ENCODE data around the gene KLHDC4.

Gene KLHDC4

GRCh38 chr16:87698676-87699199 lies 67.0 kb downstream of the KLHDC4 start:
- no peak for DNase-seq (ENCODE audit: low read depth)

- no peak for DNase-seq (ENCODE audit: low read depth)
These were observed 67.5 kb downstream of the KLHDC4 start for GRCh38 chr16:87698241-87698640.

DNA sequence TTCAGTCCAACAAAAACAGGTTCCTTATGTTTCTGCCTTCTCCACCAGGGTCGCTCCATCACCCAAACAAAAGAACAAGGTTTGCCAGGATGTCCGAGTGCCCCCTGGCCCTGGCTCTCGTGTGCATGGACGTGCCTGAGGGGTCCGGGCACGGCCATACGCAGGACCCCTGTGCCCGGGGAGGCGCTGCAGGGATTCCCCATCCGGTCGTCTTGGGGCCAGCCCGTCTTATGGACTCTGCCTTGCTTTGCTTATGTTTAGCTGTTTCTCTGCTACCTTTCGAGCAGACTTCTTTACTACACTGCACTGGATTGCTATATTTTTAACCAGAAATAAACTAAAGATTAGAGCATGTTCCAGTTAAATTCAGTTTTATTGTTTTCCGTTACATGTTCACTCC lies 68.0 kb downstream of the KLHDC4 start:
- no peak for DNase-seq (ENCODE audit: low read depth)

- DNase-seq (ENCODE audit: low read depth) = no peak
These were observed 68.5 kb downstream of the KLHDC4 start for GRCh38 chr16:87697256-87697655.

DNA sequence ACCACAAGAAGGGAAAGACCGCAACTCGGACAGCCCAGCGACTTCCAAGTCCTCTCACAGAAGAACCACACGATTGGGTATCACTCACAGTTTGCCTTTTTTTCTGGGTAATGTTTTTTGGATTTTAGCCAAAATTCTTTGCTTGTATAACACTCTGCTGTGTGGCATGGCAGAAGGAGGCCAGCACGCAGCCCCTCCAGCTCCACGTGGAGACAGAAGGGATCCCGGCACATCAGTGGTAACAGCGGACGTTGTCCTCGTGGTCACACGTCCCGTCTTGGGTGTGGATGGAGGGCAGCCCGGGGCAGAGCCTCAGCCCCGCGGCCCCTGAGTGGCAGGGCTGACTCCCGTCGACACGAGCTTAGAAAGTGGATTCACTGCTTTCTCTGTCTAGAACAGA lies 69.1 kb downstream of the KLHDC4 start:
- no peak for DNase-seq (ENCODE audit: low read depth)

DNA sequence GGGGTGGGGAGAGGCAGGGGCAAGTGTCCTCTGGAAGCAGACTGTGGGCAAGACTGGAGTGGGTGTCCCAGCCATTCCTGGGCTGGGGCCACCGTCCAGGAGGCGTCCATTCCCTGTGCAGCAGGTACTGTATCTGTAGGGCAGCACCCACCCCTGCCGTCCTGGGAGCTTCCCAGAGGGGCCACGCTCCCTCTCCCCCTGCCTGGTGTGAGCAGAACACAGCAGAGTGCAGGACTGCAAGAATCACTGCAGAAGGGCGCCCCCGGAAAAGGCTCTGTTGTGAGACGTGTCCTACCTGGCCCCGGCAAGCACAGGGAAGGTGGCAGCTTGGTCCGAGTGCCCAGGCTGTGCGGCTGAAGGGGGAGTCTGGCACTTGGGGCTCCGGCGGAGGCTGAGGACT lies 70.3 kb downstream of the KLHDC4 start:
- DNase-seq (ENCODE audit: low read depth) = no peak

DNA sequence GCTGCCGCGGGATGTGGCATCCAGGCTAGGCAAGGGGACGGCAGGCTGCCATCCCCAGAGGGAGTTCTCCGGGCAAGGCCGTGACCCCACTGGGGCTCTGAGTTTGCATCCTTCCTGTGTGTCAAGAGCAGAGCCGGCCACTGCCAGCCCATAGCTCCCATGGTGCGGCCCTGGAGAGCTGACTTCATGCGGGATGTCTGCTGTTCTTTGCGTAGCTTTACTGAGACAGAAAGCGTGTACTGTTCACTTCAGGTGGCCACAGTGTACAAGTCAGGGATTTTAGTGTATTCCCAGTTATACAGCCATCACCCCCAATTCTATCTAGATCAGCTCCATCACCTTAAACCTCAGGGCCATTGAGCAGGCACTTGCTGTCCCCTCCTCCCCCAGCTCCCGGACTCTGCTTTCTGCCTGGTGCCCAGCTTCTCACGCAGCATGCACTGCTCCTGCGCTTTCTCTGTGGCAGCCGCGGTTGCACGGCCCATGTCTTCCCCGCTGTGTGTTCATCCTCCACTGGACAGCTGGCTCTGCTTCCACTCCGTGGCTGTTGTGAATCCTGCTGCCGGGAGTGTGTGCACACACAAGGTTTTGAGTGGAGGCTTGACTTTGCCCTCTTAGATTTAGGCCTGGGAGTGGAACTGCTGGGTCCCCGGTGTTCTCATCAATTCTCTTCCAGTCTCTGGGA lies 71.2 kb downstream of the KLHDC4 start:
- DNase-seq (ENCODE audit: low read depth) = no peak

DNA sequence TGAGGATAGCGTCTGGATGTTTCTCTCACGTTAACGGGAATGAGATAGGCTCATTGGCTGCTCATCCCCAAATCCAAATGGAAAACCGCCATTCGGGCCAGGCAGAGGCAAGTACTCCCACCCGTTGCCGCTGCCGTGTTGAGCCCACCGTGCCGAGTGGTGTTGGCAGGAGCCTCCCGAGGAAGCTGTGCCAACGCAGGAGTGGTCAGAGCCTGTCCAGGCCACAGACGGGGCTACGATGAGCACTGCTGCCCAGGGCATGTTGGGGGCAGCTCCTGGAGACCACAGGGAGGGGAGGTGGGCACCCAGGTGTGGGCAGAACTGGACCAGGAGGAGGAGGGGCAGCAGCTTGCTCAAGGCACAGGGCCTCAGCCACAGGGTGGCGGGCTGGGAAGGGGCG lies 72.0 kb downstream of the KLHDC4 start:
- no peak for DNase-seq (ENCODE audit: low read depth)

GRCh38 chr16:87692756-87693155 lies 73.0 kb downstream of the KLHDC4 start:
- DNase-seq (ENCODE audit: low read depth) = no peak

- DNase-seq (ENCODE audit: low read depth) = no peak
These were observed 73.6 kb downstream of the KLHDC4 start for GRCh38 chr16:87692176-87692575.

DNA sequence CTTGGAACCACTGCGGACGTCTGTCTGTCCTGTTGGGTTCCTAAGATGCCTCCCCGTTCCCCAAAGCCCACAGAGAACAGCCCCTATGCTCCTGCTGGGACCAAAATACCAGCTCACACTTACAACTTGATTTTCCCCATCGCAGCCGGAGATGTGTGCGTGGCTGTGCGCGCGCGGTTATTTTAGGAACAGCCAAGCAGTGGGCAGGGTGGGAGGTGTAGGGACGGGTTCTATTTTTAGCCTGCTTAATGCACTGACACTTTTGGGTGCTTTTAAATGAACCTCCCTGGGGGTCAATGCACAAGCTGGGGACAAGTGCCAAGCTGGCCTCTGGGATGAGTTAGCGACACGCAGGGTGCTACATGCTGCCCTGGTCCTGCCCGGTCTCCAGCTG lies 74.1 kb downstream of the KLHDC4 start:
- DNase-seq (ENCODE audit: low read depth) = no peak

GRCh38 chr16:87690911-87691685 lies 74.7 kb downstream of the KLHDC4 start:
- DNase-seq (ENCODE audit: low read depth) = no peak

GRCh38 chr16:87689956-87690465 lies 75.8 kb downstream of the KLHDC4 start:
- DNase-seq (ENCODE audit: low read depth) = no peak

- no peak for DNase-seq (ENCODE audit: low read depth)
These were observed 76.6 kb downstream of the KLHDC4 start for GRCh38 chr16:87688876-87689815.

DNA sequence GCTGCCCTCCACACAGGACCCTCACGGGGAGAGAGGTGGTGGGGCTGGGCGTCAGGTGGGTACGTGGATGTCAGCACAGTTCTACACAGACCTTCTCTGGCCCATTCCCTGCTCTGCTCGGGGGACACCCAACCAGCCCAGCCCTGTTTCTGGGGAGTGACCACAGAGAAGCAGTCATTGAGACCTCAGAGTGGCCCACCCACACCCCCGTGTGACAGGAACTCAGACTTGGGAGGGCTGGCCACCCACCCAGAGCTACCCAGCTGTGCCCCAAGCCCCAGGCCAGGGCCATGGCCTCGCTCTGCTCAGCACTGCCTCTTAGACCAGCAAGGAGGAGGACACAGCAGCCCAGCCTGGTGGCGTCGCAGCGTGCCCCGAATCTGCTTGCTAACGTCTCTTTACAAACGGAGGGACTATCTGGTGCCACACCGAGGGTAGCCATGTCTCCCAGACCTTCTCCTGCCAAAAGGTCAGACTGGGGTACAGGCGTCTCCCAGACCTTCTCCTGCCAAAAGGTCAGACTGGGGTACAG lies 77.7 kb downstream of the KLHDC4 start:
- DNase-seq (ENCODE audit: low read depth) = no peak

DNA sequence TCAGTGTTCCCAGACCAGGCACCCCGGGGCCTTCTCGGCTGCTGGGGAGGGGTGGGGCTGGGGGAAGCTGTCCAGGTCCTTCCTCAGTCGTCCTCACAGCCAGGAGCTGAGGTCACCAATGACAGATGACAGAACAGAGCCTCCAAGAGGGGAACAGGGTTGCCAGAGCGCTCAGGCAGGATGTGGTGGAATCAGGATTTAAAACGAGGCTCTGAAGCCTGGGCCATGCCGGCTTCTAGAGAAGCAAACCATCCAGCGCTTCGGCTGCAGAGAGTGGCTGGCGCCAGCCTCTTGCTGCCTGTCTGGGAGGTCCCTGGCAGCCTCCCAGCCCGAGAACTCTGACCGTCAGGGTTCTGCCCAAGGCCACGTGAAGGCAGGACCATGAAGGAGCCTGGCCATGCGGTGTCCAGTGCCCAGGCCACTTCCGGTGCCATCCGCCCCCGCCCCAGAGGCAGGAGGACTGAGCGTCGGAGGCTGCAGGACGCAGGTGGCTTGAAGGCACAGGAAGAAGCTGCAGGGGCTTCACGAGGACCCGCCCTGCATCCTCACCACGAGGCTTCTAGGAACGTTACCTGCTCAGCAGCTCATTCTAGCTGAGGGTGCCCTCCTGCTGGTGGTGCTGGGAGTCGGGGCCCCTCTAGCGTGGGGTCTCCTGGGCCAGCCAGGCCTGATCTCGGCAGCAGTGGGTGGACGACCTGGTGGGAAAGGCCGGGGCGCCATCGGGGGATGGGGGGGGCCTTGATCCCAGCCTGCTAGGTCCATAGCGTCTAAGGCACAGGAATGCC lies 78.5 kb downstream of the KLHDC4 start:
- no peak for DNase-seq (ENCODE audit: low read depth)

DNA sequence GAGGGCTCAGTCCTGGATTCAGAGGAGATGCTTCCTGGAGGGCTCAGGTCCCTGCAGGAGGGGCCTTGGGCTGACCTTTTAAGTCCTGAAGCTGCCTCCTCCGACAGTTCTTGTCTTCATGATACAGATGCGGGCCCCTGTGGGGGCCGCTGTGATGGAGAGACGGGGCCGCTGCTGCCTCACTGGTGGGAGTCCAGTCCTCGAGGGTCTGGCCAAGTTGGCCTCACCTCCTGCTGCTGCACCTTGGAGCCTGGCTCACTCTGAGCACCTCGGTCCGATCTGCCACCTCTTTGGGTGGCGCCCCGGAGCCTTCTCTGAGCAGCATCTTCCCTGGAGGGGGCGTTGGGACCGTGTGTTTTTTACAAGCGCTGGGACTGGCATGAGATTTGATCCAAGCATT lies 79.1 kb downstream of the KLHDC4 start:
- DNase-seq (ENCODE audit: low read depth) = no peak

DNA sequence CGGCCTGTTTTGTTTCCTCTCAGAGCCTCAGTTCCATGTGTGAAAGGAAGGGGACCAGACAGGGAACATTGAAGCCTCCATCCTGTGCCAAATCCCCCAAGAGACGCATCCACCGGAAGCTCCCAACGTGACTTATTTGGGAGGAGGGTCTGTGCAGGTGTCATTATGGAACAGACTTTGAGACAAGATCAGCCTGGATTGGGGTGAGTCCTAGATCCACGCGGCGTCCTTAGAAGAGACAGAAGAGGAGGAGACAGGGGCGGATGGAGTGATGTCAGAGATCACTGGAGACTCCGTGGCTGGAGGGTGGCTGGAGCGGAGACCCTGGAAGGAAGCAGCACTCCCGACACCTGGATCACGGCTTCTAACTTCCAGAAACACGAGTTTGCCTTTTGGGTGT lies 80.0 kb downstream of the KLHDC4 start:
- DNase-seq (ENCODE audit: low read depth) = no peak

GRCh38 chr16:87685405-87685755 lies 80.4 kb downstream of the KLHDC4 start:
- no peak for DNase-seq (ENCODE audit: low read depth)

- no peak for DNase-seq (ENCODE audit: low read depth)
These were observed 80.9 kb downstream of the KLHDC4 start for GRCh38 chr16:87684711-87685404.

Measured in T-helper 22 cell (primary cell).